NOMO-1 treated with dmso at 0.1 percent for 144 hours (cell line): ENCODE data around the gene DYSF.

Experiments
- DNase-seq: peaks from one replicate; lab custom pipeline; 2025; ENCODE audit not compliant: unreplicated experiment; lab: John Stamatoyannopoulos, UW

The DYSF gene

GRCh38 chr2:71498261-71498701 lies 44.9 kb downstream of the DYSF start:
- no peak for DNase-seq

- no peak for DNase-seq
Observed at GRCh38 chr2:71499691-71500090, 46.3 kb downstream of the DYSF start.

- no peak for DNase-seq
Observed at GRCh38 chr2:71500426-71501079, 47.2 kb downstream of the DYSF start.

- no peak for DNase-seq
Observed at GRCh38 chr2:71502941-71503738, 49.8 kb downstream of the DYSF start.

GRCh38 chr2:71503837-71504236 lies 50.5 kb downstream of the DYSF start:
- DNase-seq: no peak

GRCh38 chr2:71504611-71505010 lies 51.2 kb downstream of the DYSF start:
- no peak for DNase-seq

GRCh38 chr2:71505086-71505769 lies 51.9 kb downstream of the DYSF start:
- no peak for DNase-seq

- DNase-seq: no peak
Observed at GRCh38 chr2:71505770-71506140, 52.4 kb downstream of the DYSF start.

- no peak for DNase-seq
Observed at GRCh38 chr2:71506222-71507153, 53.1 kb downstream of the DYSF start.

- DNase-seq: no peak
Observed at GRCh38 chr2:71507476-71507875, 54.1 kb downstream of the DYSF start.

GRCh38 chr2:71510196-71510807 lies 56.9 kb downstream of the DYSF start:
- DNase-seq: peak; percentile 11

GRCh38 chr2:71510938-71511337 lies 57.6 kb downstream of the DYSF start:
- DNase-seq: no peak

GRCh38 chr2:71511776-71512175 lies 58.4 kb downstream of the DYSF start:
- no peak for DNase-seq

GRCh38 chr2:71512386-71512785 lies 59.0 kb downstream of the DYSF start:
- DNase-seq: no peak

GRCh38 chr2:71513096-71513495 lies 59.7 kb downstream of the DYSF start:
- DNase-seq: no peak

- no peak for DNase-seq
Observed at GRCh38 chr2:71513721-71514120, 60.4 kb downstream of the DYSF start.

GRCh38 chr2:71516253-71516888 lies 63.0 kb downstream of the DYSF start:
- no peak for DNase-seq

GRCh38 chr2:71517851-71518250 lies 64.5 kb downstream of the DYSF start:
- DNase-seq: no peak

GRCh38 chr2:71521436-71521950 lies 68.1 kb downstream of the DYSF start:
- DNase-seq: no peak

- DNase-seq: no peak
Observed at GRCh38 chr2:71524476-71524875, 71.1 kb downstream of the DYSF start.
